Ascending aorta (tissue), 2 donors: Measurements from ENCODE around the gene NAV3. TPM values are rescaled to one million over a fixed set of nuclear protein-coding genes. Genes with fewer than 3 reads are reported as not detected.

Experiments used
- DNase-seq, 2 donors: peaks; one replicate each; pipeline ENCODE4 v3.0.0-alpha.2; 2019; ENCODE audit warnings: low spot score in 2 of 2
- H3K27ac ChIP-seq, 2 donors: fragments of 200-600 bp; sonication (generic); one replicate each; pipeline ENCODE4 v1.5.1; 2016 to 2017; ENCODE audit warnings: mild to moderate bottlenecking in 1 of 2
- H3K27me3 ChIP-seq: fragments of 200-600 bp; sonication (generic); one replicate; pipeline ENCODE4 v1.5.1; 2017
- H3K36me3 ChIP-seq, 2 donors: fragments of 200-600 bp; sonication (generic); one replicate each; pipeline ENCODE4 v1.5.1; 2016
- H3K4me1 ChIP-seq, 2 donors: fragments of 200-600 bp; sonication (generic); one replicate each; pipeline ENCODE4 v1.5.1; 2016 to 2017; ENCODE audit warnings: mild to moderate bottlenecking in 1 of 2
- H3K4me3 ChIP-seq, 2 donors: fragments of 200-600 bp; sonication (generic); one replicate each; pipeline ENCODE4 v1.5.1; 2016 to 2017; ENCODE audit warnings: mild to moderate bottlenecking in 1 of 2
- H3K9me3 ChIP-seq, 2 donors: fragments of 200-600 bp; sonication (generic); one replicate each; pipeline ENCODE4 v1.5.1; 2016
- CTCF ChIP-seq, 3 experiments: fragments of 200-600 bp in 2 of 3; fragments of 450-650 bp in 1 of 3; sonication (generic) in 2 of 3; IDR thresholded peaks; one replicate each; pipeline ENCODE4 v1.5.1; 2016 to 2019; ENCODE audit warnings: antibody characterized with exemption in 3 of 3, mild to moderate bottlenecking in 1 of 3, moderate library complexity in 1 of 3
- intact Hi-C: fragments of 100-400 bp; cut with DNase I; formaldehyde crosslinking; loops from one replicate; pipeline ENCODE4 v1.15.1; 2023
- total RNA-seq: library from RNA; depleted of rRNA; stranded (reverse); fragments of >200 nt; gene quantifications from one replicate; pipeline ENCODE4 v1.1.0, GENCODE V29; 2016

NAV3 gene
- total RNA-seq, 1 donor from 2014 or later = 9.7 TPM

- Histone ChIP-seq H3K36me3 (no peaks in the 10 kb centered on the region), H3K27ac (no peak overlapping the region)
- TF ChIP-seq CTCF (IDR thresholded peaks at IDR 0.05) = no peak
Measured at GRCh38 chr12:77998236-77998786, 167.6 kb downstream of the NAV3 start.

GRCh38 chr12:77999074-77999715 is 168.5 kb downstream of the NAV3 start:
- Histone ChIP-seq H3K4me3 (no peak overlapping the region), H3K27ac (no peak overlapping the region), H3K36me3 (no peaks in the 10 kb centered on the region), H3K9me3 (no peaks in the 10 kb centered on the region), H3K4me1 (no peaks in the 10 kb centered on the region), H3K27me3 (no peaks in the 10 kb centered on the region)
- TF ChIP-seq CTCF (IDR thresholded peaks at IDR 0.05) = no peak
- intact Hi-C loops = no loop called here
- DNase-seq = no peak

More at GRCh38 chr12:77998236-77998786, 167.6 kb downstream of the NAV3 start:
- DNase-seq = no peak
- H3K27me3 ChIP-seq = no peaks in the 10 kb centered on the region
- intact Hi-C loops = no loop called here
- no peaks in the 10 kb centered on the region for H3K4me1 ChIP-seq
- H3K4me3 ChIP-seq = no peak overlapping the region
- no peaks in the 10 kb centered on the region for H3K9me3 ChIP-seq

GRCh38 chr12:78002878-78003277 is 172.2 kb downstream of the NAV3 start:
- H3K4me1 ChIP-seq = no peaks in the 10 kb centered on the region
- H3K36me3 ChIP-seq = no peaks in the 10 kb centered on the region
- H3K4me3 ChIP-seq = no peak overlapping the region
- H3K27ac ChIP-seq = no peak overlapping the region
- no peaks in the 10 kb centered on the region for H3K27me3 ChIP-seq
- H3K9me3 ChIP-seq = no peaks in the 10 kb centered on the region
- TF ChIP-seq CTCF (IDR thresholded peaks at IDR 0.05) = no peak
- DNase-seq = no peak
- intact Hi-C loops = no loop called here

- H3K4me3 ChIP-seq = no peak overlapping the region
- H3K9me3 ChIP-seq = no peaks in the 10 kb centered on the region
- TF ChIP-seq CTCF (IDR thresholded peaks at IDR 0.05) = no peak
- no peaks in the 10 kb centered on the region for H3K27me3 ChIP-seq
- H3K4me1 ChIP-seq = no peaks in the 10 kb centered on the region
- DNase-seq = no peak
- intact Hi-C loops = no loop called here
- no peak overlapping the region for H3K27ac ChIP-seq
- no peaks in the 10 kb centered on the region for H3K36me3 ChIP-seq
Measured at GRCh38 chr12:78004249-78005093, 173.8 kb downstream of the NAV3 start.

GRCh38 chr12:78005094-78005492 is 174.4 kb downstream of the NAV3 start:
- Histone ChIP-seq H3K4me3 (no peak overlapping the region), H3K27me3 (no peaks in the 10 kb centered on the region), H3K4me1 (no peaks in the 10 kb centered on the region), H3K36me3 (no peaks in the 10 kb centered on the region), H3K27ac (no peak overlapping the region), H3K9me3 (no peaks in the 10 kb centered on the region)
- intact Hi-C loops = no loop called here
- no peak for DNase-seq
- no peak for TF ChIP-seq CTCF (IDR thresholded peaks at IDR 0.05)
